HCT116 (cell line): ENCODE data around the gene GGNBP2.

ENCODE experiments used
- POLR2A ChIP-seq: IDR thresholded peaks from 2 replicates; pipeline ENCODE4 v1.7.0; 2011; ENCODE audit warnings: borderline replicate concordance; ENCODE audit not compliant: insufficient read depth, insufficient read length; ENCODE audit errors: extremely low read depth
- POLR2AphosphoS5 ChIP-seq: IDR thresholded peaks from 2 replicates; pipeline ENCODE4 v1.6.1; 2011; ENCODE audit warnings: mild to moderate bottlenecking, low read depth, low read length, moderate library complexity
- TF ChIP-seq, protein P1 (sequence below), 3 experiments: fragments of 200-600 bp in 1 of 3; sonication (generic) in 1 of 3; IDR thresholded peaks in 2 of 3; conservative IDR thresholded peaks in 1 of 3; 2 replicates each; pipeline ENCODE4 v1.5.1; 2012 to 2017; ENCODE audit warnings: low read depth in 2 of 3, low read length in 2 of 3, antibody characterized with exemption in 1 of 3, borderline replicate concordance in 1 of 3, control low read depth in 1 of 3, mild to moderate bottlenecking in 1 of 3, mixed read lengths in 1 of 3, mixed run types in 1 of 3, moderate library complexity in 1 of 3; ENCODE audit not compliant: insufficient read depth in 1 of 3

DNA sequence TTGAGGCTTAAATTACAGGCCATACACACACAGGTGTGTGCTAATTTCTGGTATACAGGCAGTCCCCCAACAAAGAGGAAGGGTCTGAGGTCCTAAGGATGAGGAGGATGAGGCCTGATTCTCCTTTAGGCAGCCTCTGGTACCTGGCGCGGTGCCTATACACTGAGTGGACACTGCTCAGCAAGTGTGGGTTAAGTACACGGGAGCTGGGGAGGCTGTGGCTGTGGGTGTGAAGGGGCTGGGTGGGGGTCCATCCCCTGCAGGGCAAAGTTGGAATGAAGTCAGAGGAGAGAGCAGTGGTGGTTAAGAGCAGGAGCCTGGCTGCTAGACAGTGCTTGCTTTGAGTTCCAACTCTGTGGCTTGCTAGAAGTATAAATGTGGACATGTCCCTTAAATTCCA is 67.6 kb downstream of the GGNBP2 start:
- TF ChIP-seq, protein P1, sequence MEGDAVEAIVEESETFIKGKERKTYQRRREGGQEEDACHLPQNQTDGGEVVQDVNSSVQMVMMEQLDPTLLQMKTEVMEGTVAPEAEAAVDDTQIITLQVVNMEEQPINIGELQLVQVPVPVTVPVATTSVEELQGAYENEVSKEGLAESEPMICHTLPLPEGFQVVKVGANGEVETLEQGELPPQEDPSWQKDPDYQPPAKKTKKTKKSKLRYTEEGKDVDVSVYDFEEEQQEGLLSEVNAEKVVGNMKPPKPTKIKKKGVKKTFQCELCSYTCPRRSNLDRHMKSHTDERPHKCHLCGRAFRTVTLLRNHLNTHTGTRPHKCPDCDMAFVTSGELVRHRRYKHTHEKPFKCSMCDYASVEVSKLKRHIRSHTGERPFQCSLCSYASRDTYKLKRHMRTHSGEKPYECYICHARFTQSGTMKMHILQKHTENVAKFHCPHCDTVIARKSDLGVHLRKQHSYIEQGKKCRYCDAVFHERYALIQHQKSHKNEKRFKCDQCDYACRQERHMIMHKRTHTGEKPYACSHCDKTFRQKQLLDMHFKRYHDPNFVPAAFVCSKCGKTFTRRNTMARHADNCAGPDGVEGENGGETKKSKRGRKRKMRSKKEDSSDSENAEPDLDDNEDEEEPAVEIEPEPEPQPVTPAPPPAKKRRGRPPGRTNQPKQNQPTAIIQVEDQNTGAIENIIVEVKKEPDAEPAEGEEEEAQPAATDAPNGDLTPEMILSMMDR (IDR thresholded peaks at IDR 0.05 in 2 of 3, conservative IDR thresholded peaks at IDR 0.05 in 1 of 3; ENCODE audit: borderline replicate concordance in 1 of 3, insufficient read depth in 1 of 3, low read depth in 2 of 3, low read length in 2 of 3): no peak
- TF ChIP-seq POLR2A (no peak), POLR2AphosphoS5 (no peak)
